Choroid plexus epithelial cell (primary cell): ENCODE results near the gene EDA2R.

Source experiments
- DNase-seq: peaks from one replicate; pipeline ENCODE4 v3.0.0-alpha.2; 2010; ENCODE audit warnings: low read depth
- H3K4me3 ChIP-seq: 2 replicates; pipeline ENCODE4 v1.5.1; 2011; ENCODE audit warnings: low read depth, mild to moderate bottlenecking, control low read depth, low read length, moderate library complexity
- CTCF ChIP-seq: conservative IDR thresholded peaks from 2 replicates; pipeline ENCODE4 v1.5.1; 2011; ENCODE audit warnings: low read depth, mild to moderate bottlenecking, control low read depth, inconsistent platforms, low read length, moderate library complexity

The EDA2R gene

GRCh38 chrX:66632981-66633380 lies 5.9 kb downstream of the EDA2R start:
- H3K4me3 ChIP-seq: no peak overlapping the region
- no peak for TF ChIP-seq CTCF
- peak; percentile 32 for DNase-seq

GRCh38 chrX:66632473-66632872 lies 6.4 kb downstream of the EDA2R start:
- H3K4me3 ChIP-seq: no peak overlapping the region
- DNase-seq: no peak
- TF ChIP-seq CTCF: no peak

- no peak overlapping the region for H3K4me3 ChIP-seq
- no peak for TF ChIP-seq CTCF
- no peak for DNase-seq
These were observed 13.4 kb downstream of the EDA2R start for GRCh38 chrX:66625525-66625924.

- no peak for TF ChIP-seq CTCF
- no peak overlapping the region for H3K4me3 ChIP-seq
- DNase-seq: no peak
These were observed 16.7 kb downstream of the EDA2R start for GRCh38 chrX:66622209-66622608.

GRCh38 chrX:66616944-66617343 lies 21.9 kb downstream of the EDA2R start:
- DNase-seq: no peak
- no peak for TF ChIP-seq CTCF
- H3K4me3 ChIP-seq: no peak overlapping the region

- TF ChIP-seq CTCF: peak; percentile 14
- DNase-seq: no peak
- no peak overlapping the region for H3K4me3 ChIP-seq
These were observed 36.4 kb downstream of the EDA2R start for GRCh38 chrX:66602381-66602938.

GRCh38 chrX:66601522-66601921 lies 37.4 kb downstream of the EDA2R start:
- DNase-seq: no peak
- TF ChIP-seq CTCF: no peak
- H3K4me3 ChIP-seq: no peak overlapping the region
